Esophagus muscularis mucosa (tissue), 3 donors: ENCODE measurements around the gene CITED4.

ENCODE experiments used
- POLR2A ChIP-seq: fragments of 450-650 bp; IDR thresholded peaks from one replicate; pipeline ENCODE4 v1.6.1; 2017; ENCODE audit warnings: antibody characterized with exemption, moderate library complexity, mild to moderate bottlenecking, low read depth
- TF ChIP-seq, protein P1 (sequence below), 3 experiments: fragments of 200-600 bp in 2 of 3; fragments of 450-650 bp in 1 of 3; sonication (generic) in 2 of 3; IDR thresholded peaks; one replicate each; pipeline ENCODE4 v1.5.1; 2017 to 2019; ENCODE audit warnings: antibody characterized with exemption in 3 of 3, mild to moderate bottlenecking in 2 of 3, moderate library complexity in 1 of 3

DNA sequence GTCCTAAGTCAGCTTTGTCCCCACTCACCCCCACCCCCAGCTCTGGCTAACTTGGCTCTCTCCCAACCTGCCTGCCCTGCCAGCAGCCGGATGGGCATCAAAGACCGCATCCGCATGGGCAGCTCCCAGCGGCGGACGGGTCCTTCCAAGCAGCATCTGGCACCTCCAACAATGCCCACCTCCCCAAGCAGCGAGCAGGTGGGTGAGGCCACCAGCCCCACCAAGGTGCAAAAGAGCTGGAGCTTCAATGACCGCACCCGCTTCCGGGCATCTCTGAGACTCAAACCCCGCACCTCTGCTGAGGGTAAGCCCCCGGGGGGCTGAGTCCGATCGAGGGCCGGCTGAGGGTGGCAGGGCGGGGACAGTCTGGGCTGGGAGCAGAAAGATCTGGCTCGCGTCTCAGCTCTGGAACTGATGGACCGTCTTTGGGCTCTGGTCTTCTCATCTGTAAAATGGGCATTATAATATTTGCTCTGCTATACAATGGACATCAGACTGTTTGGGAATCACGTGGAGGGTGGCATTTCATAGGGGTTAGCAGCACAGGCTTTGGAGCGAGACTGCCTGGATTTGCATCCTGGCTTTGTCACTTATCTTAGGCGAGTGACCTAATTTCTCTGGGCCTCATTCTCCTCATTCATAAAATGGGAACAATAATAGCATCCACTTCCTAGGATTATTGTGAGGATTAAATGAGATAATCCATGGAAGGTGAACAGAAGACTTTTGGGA is 31.0 kb downstream of the CITED4 start:
- TF ChIP-seq, protein P1, sequence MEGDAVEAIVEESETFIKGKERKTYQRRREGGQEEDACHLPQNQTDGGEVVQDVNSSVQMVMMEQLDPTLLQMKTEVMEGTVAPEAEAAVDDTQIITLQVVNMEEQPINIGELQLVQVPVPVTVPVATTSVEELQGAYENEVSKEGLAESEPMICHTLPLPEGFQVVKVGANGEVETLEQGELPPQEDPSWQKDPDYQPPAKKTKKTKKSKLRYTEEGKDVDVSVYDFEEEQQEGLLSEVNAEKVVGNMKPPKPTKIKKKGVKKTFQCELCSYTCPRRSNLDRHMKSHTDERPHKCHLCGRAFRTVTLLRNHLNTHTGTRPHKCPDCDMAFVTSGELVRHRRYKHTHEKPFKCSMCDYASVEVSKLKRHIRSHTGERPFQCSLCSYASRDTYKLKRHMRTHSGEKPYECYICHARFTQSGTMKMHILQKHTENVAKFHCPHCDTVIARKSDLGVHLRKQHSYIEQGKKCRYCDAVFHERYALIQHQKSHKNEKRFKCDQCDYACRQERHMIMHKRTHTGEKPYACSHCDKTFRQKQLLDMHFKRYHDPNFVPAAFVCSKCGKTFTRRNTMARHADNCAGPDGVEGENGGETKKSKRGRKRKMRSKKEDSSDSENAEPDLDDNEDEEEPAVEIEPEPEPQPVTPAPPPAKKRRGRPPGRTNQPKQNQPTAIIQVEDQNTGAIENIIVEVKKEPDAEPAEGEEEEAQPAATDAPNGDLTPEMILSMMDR (IDR thresholded peaks at IDR 0.05) = no peak
- TF ChIP-seq POLR2A = no peak
